ENCODE data around the gene CCDC150. TPM values are rescaled to one million over a fixed set of nuclear protein-coding genes. Genes with fewer than 3 reads are reported as not detected.

The CCDC150 gene
- total and polyA plus RNA-seq, 2 donors (not counting 1 experiment from before 2014, with no cell fraction given), result 0.70 to 4.9 TPM

DNA sequence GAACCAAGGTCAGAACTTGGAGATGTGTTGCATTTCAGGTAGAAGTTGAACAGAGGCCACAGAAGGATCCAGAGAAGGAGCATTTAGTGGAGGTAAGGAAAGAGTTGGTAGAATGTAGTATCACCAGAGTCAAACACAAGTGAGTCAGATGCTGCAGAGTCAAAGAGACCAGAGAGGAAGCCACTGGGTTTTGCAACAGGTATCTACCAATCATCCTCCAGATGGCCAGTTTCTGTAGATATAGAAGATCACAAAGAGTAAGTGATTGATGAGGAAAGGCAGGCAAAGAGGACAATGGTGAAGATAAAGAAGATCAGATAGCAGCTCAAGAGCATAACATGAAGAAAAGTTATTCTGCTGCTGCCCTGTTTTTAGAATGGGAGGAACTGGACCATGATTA lies 84.1 kb downstream of the CCDC150 start:
- H3K4me1 ChIP-seq (ENCODE audit: control insufficient read depth in 2 of 2, insufficient read depth in 2 of 2, low read length in 2 of 2), result no peaks in the 10 kb centered on the region
- intact Hi-C loops (cut with micrococcal nuclease), result no loop called here
- no peaks in the 10 kb centered on the region for H3K36me3 ChIP-seq (replicated peaks in 1 of 2; ENCODE audit: control extremely low read depth in 1 of 2, control insufficient read depth in 1 of 2, extremely low read depth in 1 of 2, insufficient read depth in 2 of 2, low read length in 1 of 2)
- no peak overlapping the region for H3K9ac ChIP-seq (ENCODE audit: low read length)
- ChIA-PET CTCF (no interaction called here), POLR2A (no interaction called here)
- H3K79me2 ChIP-seq (ENCODE audit: control insufficient read depth, insufficient read depth, low read length), result no peaks in the 10 kb centered on the region
- ATAC-seq (ENCODE audit: low read depth) (no peak), DNase-seq (no peak)
- H2AFZ ChIP-seq (ENCODE audit: insufficient read depth, low read depth, low read length, poor library complexity, severe bottlenecking), result no peak overlapping the region
- no peaks in the 10 kb centered on the region for H4K20me1 ChIP-seq (ENCODE audit: control insufficient read depth, insufficient read depth, low read length, poor library complexity, severe bottlenecking)
- no peak for TF ChIP-seq CTCF (IDR thresholded peaks at IDR 0.05)
- TF ChIP-seq EZH2 (IDR thresholded peaks at IDR 0.05; ENCODE audit: borderline replicate concordance, insufficient read depth, low read depth, low read length, poor library complexity, severe bottlenecking), result no peak
- no peak overlapping the region for H3K27ac Mint-ChIP-seq
- no peak overlapping the region for H3K4me3 Mint-ChIP-seq
- no peaks in the 10 kb centered on the region for H3K9me3 ChIP-seq (ENCODE audit: control extremely low read depth in 1 of 3, control insufficient read depth in 2 of 3, insufficient read depth in 1 of 3, low read length in 2 of 3)
- H3K27me3 ChIP-seq (replicated peaks in 1 of 4; ENCODE audit: control extremely low read depth in 1 of 4, control insufficient read depth in 3 of 4, insufficient read depth in 4 of 4, low read length in 3 of 4), result no peaks in the 10 kb centered on the region
- no peaks in the 10 kb centered on the region for H3K27me3 Mint-ChIP-seq
- no peaks in the 10 kb centered on the region for H3K4me1 Mint-ChIP-seq
- no peak overlapping the region for H3K4me2 ChIP-seq (replicated peaks; ENCODE audit: low read depth, low read length, poor library complexity, severe bottlenecking)
- no peaks in the 10 kb centered on the region for H3K9me3 Mint-ChIP-seq (ENCODE audit: insufficient read depth)
- no peak overlapping the region for H3K4me3 ChIP-seq (ENCODE audit: control extremely low read depth in 1 of 5, extremely low read depth in 1 of 5, insufficient read depth in 1 of 5, low read depth in 2 of 5, low read length in 4 of 5)
- no peak overlapping the region for H3K27ac ChIP-seq (ENCODE audit: low read length in 2 of 2)

- Mint-ChIP-seq H3K9me3 (ENCODE audit: insufficient read depth) (no peaks in the 10 kb centered on the region), H3K4me1 (no peaks in the 10 kb centered on the region), H3K27ac (no peak overlapping the region), H3K4me3 (no peak overlapping the region), H3K27me3 (no peaks in the 10 kb centered on the region)
- Histone ChIP-seq H3K9ac (ENCODE audit: low read length) (no peak overlapping the region), H3K27me3 (replicated peaks in 1 of 4; ENCODE audit: control extremely low read depth in 1 of 4, control insufficient read depth in 3 of 4, insufficient read depth in 4 of 4, low read length in 3 of 4) (no peaks in the 10 kb centered on the region), H2AFZ (ENCODE audit: insufficient read depth, low read depth, low read length, poor library complexity, severe bottlenecking) (no peak overlapping the region), H4K20me1 (ENCODE audit: control insufficient read depth, insufficient read depth, low read length, poor library complexity, severe bottlenecking) (no peaks in the 10 kb centered on the region), H3K9me3 (ENCODE audit: control extremely low read depth in 1 of 3, control insufficient read depth in 2 of 3, insufficient read depth in 1 of 3, low read length in 2 of 3) (no peaks in the 10 kb centered on the region), H3K27ac (ENCODE audit: low read length in 2 of 2) (no peak overlapping the region), H3K4me1 (ENCODE audit: control insufficient read depth in 2 of 2, insufficient read depth in 2 of 2, low read length in 2 of 2) (no peaks in the 10 kb centered on the region), H3K4me3 (ENCODE audit: control extremely low read depth in 1 of 5, extremely low read depth in 1 of 5, insufficient read depth in 1 of 5, low read depth in 2 of 5, low read length in 4 of 5) (no peak overlapping the region), H3K36me3 (replicated peaks in 1 of 2; ENCODE audit: control extremely low read depth in 1 of 2, control insufficient read depth in 1 of 2, extremely low read depth in 1 of 2, insufficient read depth in 2 of 2, low read length in 1 of 2) (no peaks in the 10 kb centered on the region), H3K79me2 (ENCODE audit: control insufficient read depth, insufficient read depth, low read length) (no peaks in the 10 kb centered on the region), H3K4me2 (replicated peaks; ENCODE audit: low read depth, low read length, poor library complexity, severe bottlenecking) (no peak overlapping the region)
- TF ChIP-seq EZH2 (IDR thresholded peaks at IDR 0.05; ENCODE audit: borderline replicate concordance, insufficient read depth, low read depth, low read length, poor library complexity, severe bottlenecking) (no peak), CTCF (IDR thresholded peaks at IDR 0.05) (no peak)
- intact Hi-C loops (cut with micrococcal nuclease), result no loop called here
- no peak for DNase-seq
- ChIA-PET POLR2A (no interaction called here), CTCF (interaction anchor here (0.8 kb wide), 1 partner anchor 26 kb away, joined by 4 read pairs; no protein-coding TSS in a partner anchor)
- no CpG with 5 or more reads among the region's 3 CpGs for WGBS (ENCODE audit: insufficient coverage)
- ATAC-seq (ENCODE audit: low read depth), result no peak
Measured at GRCh38 chr2:196725218-196725617, 85.7 kb downstream of the CCDC150 start.

Data from B cell (primary cell).